Activated T-cell treated with anti-CD3 and anti-CD28 coated beads, Interleukin-2, amount 50 U/mL, for 4 hours (primary cell): ENCODE data around the gene TBC1D17. TPM values are rescaled to one million over a fixed set of nuclear protein-coding genes. Genes with fewer than 3 reads are reported as not detected.

ENCODE experiments used
- ATAC-seq, 2 donors: fragments of 200-7000 bp; cut with Tn5 transposase; one replicate each; pipeline ENCODE4 v1.10.0; 2021
- DNase-seq: peaks from one replicate; pipeline ENCODE4 v3.0.0-alpha.2; 2020
- H3K27me3 Mint-ChIP-seq: one replicate; pipeline ENCODE4 v1.8.0; 2021; ENCODE audit warnings: low read depth, mixed read lengths
- H3K36me3 Mint-ChIP-seq: one replicate; pipeline ENCODE4 v1.8.0; 2022; ENCODE audit warnings: mixed read lengths; ENCODE audit not compliant: insufficient read depth
- H3K4me1 Mint-ChIP-seq: one replicate; pipeline ENCODE4 v1.8.0; 2021; ENCODE audit warnings: low read depth, mixed read lengths
- H3K4me3 Mint-ChIP-seq: one replicate; pipeline ENCODE4 v1.8.0; 2021; ENCODE audit warnings: mild to moderate bottlenecking, moderate library complexity, mixed read lengths
- H3K9me3 Mint-ChIP-seq: one replicate; pipeline ENCODE4 v1.8.0; 2021; ENCODE audit warnings: mixed read lengths
- total RNA-seq, 3 donors: library from RNA; stranded (reverse); gene quantifications; one replicate each; pipeline ENCODE4 v1.2.1, GENCODE V29; 2021

Gene TBC1D17
- total RNA-seq, 3 donors from 2014 or later: 29.1 to 30.5 (median 29.3) TPM

GRCh38 chr19:49895566-49896297 lies 18.2 kb downstream of the TBC1D17 start:
- no peaks in the 10 kb centered on the region for H3K36me3 Mint-ChIP-seq
- H3K9me3 Mint-ChIP-seq: no peaks in the 10 kb centered on the region
- peaks cover 44% of the 10 kb centered on the region for H3K4me1 Mint-ChIP-seq
- H3K27me3 Mint-ChIP-seq: no peaks in the 10 kb centered on the region
- ATAC-seq (peak in 1 of 2 donors; percentile 7), DNase-seq (no peak)
- peak overlapping the region; percentile 81 for H3K4me3 Mint-ChIP-seq

DNA sequence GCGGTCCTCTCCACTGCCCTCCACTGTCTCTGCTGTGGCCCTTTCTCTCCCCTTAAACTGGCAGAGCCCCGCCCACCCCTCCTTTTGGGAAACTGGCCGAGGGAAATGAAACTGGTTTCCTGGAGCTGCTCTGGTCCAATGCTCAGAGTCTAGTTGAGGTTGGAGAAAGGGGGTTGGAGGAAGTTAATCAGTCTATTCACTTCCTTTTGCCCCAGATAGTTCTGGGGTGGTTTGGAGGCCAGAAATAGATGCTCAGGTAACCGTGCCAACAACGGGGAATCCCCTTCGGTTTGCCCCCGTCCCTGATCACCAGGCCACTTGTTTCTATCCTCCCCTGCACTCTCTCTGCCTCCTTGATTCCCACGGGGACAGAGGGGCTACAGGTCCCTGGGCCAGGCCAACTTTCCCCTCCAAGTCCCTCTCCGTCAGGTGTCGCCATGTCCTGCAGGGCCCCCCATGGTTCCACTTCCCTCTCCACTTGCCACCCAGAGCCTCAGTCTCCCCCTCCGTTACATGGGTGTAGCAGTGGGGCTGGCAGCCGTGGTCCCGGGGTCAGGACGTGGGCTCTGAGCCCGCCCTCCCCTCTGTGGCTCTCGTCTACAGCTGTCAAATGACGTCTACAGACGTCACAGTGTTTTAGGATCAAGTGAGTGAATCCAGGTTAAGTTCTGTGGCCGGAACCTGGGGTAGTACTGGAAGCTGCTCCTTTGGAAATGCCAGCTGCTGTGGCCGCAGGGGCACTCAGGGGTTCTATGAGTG lies 19.5 kb downstream of the TBC1D17 start, which contains the start of gene IL4I1:
IL4I1 (minus strand) TSS at position 25 of the 759 bp plus-strand sequence. CDS start 727 bp downstream, outside the sequence.
- Mint-ChIP-seq H3K4me3 (peak within 1 kb of the TSS; percentile 81), H3K4me1 (peaks cover 40% of the 10 kb centered on the region), H3K9me3 (no peaks in the 10 kb centered on the region), H3K36me3 (no peaks in the 10 kb centered on the region), H3K27me3 (no peaks in the 10 kb centered on the region)
- DNase-seq (peak; percentile 58), ATAC-seq (peak; percentile 45 to 46)

DNA sequence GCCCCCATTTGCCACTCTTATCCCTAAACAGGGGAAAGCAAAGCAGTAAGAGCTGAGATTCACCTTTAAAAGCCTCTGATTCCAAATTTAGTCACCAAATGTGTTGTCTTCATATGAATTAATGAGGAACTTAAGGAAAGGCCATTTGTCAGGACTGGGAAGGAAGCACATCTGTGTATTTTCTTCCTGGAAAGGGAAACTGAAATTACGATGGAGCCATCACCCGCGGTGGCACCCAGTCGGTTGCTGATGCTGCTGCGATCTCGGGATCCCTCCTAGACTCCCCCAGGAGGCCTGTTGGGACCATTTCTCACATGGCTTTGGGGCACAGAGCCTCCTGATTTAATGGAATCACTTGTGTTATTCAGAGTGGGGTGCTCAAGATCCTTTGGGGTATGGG lies 26.6 kb downstream of the TBC1D17 start:
- ATAC-seq (no peak), DNase-seq (no peak)
- peaks cover 21% of the 10 kb centered on the region for H3K36me3 Mint-ChIP-seq
- peaks cover 14% of the 10 kb centered on the region for H3K4me1 Mint-ChIP-seq
- no peak overlapping the region for H3K4me3 Mint-ChIP-seq
- no peaks in the 10 kb centered on the region for H3K9me3 Mint-ChIP-seq
- no peaks in the 10 kb centered on the region for H3K27me3 Mint-ChIP-seq

DNA sequence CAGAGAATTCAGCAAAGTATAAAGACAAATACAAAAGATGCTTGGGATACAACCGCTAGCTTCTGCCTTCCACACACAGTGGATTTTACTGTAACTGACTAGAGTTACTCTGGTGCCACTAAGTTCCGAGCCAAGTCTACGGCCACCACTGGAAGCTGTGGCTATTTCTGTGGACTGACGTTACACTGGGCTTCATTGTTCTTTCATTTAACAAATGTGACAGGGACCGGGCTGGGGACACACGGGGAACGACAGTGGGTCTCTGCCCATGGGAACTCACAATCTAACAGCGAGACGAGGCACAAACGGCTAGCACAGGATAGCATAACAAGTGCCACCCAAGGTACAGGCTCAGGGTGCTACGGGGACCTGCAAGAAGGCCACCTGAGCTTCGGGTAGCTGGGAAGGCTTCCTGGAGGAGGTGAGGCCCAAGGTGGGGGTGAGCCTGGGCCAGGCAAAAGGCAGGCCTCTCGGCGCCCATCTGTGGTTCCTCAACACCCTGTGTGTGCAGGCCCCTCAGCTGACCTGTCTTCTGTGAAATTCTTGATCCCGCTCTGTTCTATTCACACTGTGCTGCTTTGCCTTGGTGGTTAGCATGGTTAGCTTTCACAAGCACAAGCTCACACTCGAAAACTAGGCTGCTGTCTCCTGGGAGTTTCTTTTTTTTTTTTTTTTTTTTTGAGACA lies 29.5 kb downstream of the TBC1D17 start:
- Mint-ChIP-seq H3K36me3 (peaks cover 33% of the 10 kb centered on the region), H3K27me3 (no peaks in the 10 kb centered on the region), H3K9me3 (no peaks in the 10 kb centered on the region), H3K4me3 (no peak overlapping the region), H3K4me1 (peaks cover 28% of the 10 kb centered on the region)
- DNase-seq (no peak), ATAC-seq (no peak)

GRCh38 chr19:49907745-49908446 lies 30.4 kb downstream of the TBC1D17 start:
- no peaks in the 10 kb centered on the region for H3K27me3 Mint-ChIP-seq
- peaks cover 38% of the 10 kb centered on the region for H3K36me3 Mint-ChIP-seq
- peaks cover 33% of the 10 kb centered on the region for H3K4me1 Mint-ChIP-seq
- H3K4me3 Mint-ChIP-seq: no peak overlapping the region
- DNase-seq (no peak), ATAC-seq (no peak)
- no peaks in the 10 kb centered on the region for H3K9me3 Mint-ChIP-seq

- Mint-ChIP-seq H3K4me1 (peaks cover 40% of the 10 kb centered on the region), H3K9me3 (no peaks in the 10 kb centered on the region), H3K36me3 (peaks cover 46% of the 10 kb centered on the region), H3K4me3 (no peak overlapping the region), H3K27me3 (no peaks in the 10 kb centered on the region)
- ATAC-seq (no peak), DNase-seq (no peak)
Measured at GRCh38 chr19:49908480-49909420, 31.2 kb downstream of the TBC1D17 start.

DNA sequence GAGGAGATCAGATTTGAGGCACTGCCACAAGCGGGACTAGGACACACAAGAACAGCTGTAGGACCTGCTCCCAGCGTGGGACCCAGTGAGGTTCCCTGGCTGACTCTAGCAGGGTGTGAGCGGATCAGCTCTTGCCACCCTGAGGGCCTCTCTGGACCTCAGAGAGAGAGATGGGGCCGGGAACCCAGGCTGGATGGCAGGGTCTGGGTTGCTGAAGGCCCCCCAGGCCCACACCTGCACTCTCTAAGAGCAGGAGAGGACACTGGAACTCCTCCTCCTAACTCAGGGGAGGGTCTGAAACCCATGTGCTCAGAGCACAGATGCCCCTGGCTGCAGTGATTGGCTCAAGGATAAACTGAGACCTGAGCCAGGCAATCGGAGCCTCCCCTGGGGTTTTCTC lies 32.7 kb downstream of the TBC1D17 start:
- Mint-ChIP-seq H3K4me1 (peaks cover 38% of the 10 kb centered on the region), H3K9me3 (no peaks in the 10 kb centered on the region), H3K36me3 (peaks cover 55% of the 10 kb centered on the region), H3K27me3 (no peaks in the 10 kb centered on the region), H3K4me3 (no peak overlapping the region)
- DNase-seq (no peak), ATAC-seq (no peak)

- DNase-seq: no peak
- H3K4me3 Mint-ChIP-seq: peak overlapping the region; percentile 39
- H3K36me3 Mint-ChIP-seq: peaks cover 59% of the 10 kb centered on the region
- no peaks in the 10 kb centered on the region for H3K9me3 Mint-ChIP-seq
- H3K4me1 Mint-ChIP-seq: peaks cover 37% of the 10 kb centered on the region
- no peaks in the 10 kb centered on the region for H3K27me3 Mint-ChIP-seq
- peak; percentile 80 to 84 for ATAC-seq
Measured at GRCh38 chr19:49911381-49912145, 34.1 kb downstream of the TBC1D17 start.

DNA sequence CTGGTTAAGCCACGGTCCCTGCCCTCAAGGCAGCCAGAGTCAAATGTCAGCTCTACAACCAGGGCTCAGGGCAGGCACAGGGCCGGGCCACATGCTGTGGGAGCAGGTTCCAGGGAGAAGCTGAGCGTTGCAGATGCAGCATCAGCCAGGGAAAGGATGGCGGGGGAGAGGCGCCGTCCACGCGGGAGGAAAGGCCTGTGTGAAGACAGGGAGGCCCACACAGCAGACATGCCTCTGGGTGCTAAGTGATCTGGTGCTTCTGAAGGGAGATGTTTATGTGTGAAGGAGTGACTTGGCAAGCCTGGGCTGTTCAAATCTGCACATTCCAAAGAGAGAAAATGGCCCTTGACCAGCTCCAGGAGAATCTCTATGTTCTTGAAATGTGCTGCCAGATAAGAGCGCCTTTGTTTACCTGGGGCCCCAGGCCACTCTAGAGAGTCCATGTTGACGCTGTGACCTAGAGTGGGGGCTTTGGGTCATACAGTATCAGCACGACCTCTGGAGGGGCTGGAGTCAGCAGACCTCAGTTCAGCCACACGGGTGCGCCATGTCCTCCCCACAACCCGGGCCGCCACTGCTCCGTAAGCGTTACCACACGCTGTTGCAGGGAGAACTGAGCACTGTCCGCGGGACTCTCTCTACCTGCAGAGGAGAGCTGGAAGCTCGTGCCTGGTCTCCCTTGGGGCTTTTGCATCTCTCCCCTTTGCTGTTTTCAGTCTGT lies 35.6 kb downstream of the TBC1D17 start:
- Mint-ChIP-seq H3K4me3 (no peak overlapping the region), H3K36me3 (peaks cover 54% of the 10 kb centered on the region), H3K4me1 (peaks cover 36% of the 10 kb centered on the region), H3K9me3 (no peaks in the 10 kb centered on the region), H3K27me3 (no peaks in the 10 kb centered on the region)
- DNase-seq (no peak), ATAC-seq (no peak)

DNA sequence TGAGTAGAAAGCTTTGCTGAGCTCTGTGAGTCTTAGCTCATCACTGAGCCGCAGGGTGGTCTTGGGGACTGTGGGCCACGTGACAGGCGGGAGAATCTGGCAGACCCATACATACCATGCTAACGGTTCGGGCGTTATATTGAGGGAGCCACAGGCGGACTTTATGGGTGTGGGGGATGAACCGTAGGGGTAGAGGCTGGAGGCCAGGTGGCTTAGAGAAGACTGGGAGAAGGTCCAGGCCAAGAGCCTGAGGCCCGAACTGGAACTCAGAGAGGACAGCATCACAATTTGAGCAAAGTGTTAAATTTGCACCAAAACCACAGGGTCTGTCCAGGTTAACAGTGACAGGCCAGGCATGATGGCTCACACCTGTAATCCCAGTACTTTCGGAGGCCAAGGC lies 36.2 kb downstream of the TBC1D17 start:
- Mint-ChIP-seq H3K4me1 (peaks cover 36% of the 10 kb centered on the region), H3K36me3 (peaks cover 49% of the 10 kb centered on the region), H3K4me3 (no peak overlapping the region), H3K9me3 (no peaks in the 10 kb centered on the region), H3K27me3 (no peaks in the 10 kb centered on the region)
- no peak for DNase-seq
- no peak for ATAC-seq

- Mint-ChIP-seq H3K4me3 (no peak overlapping the region), H3K4me1 (peaks cover 38% of the 10 kb centered on the region), H3K9me3 (no peaks in the 10 kb centered on the region), H3K27me3 (no peaks in the 10 kb centered on the region), H3K36me3 (peaks cover 43% of the 10 kb centered on the region)
- DNase-seq (no peak), ATAC-seq (no peak)
Measured at GRCh38 chr19:49915271-49915670, 37.8 kb downstream of the TBC1D17 start.
